HG02678 (cell line): Measurements from ENCODE around the gene MTRF1.

Source experiments
- ATAC-seq: cut with Tn5 transposase; IDR thresholded peaks from one replicate; pipeline ENCODE4 v1.9.1; 2021; ENCODE audit warnings: mild to moderate bottlenecking, moderate library complexity; ENCODE audit not compliant: unreplicated experiment

The MTRF1 gene, protein sequence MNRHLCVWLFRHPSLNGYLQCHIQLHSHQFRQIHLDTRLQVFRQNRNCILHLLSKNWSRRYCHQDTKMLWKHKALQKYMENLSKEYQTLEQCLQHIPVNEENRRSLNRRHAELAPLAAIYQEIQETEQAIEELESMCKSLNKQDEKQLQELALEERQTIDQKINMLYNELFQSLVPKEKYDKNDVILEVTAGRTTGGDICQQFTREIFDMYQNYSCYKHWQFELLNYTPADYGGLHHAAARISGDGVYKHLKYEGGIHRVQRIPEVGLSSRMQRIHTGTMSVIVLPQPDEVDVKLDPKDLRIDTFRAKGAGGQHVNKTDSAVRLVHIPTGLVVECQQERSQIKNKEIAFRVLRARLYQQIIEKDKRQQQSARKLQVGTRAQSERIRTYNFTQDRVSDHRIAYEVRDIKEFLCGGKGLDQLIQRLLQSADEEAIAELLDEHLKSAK

DNA sequence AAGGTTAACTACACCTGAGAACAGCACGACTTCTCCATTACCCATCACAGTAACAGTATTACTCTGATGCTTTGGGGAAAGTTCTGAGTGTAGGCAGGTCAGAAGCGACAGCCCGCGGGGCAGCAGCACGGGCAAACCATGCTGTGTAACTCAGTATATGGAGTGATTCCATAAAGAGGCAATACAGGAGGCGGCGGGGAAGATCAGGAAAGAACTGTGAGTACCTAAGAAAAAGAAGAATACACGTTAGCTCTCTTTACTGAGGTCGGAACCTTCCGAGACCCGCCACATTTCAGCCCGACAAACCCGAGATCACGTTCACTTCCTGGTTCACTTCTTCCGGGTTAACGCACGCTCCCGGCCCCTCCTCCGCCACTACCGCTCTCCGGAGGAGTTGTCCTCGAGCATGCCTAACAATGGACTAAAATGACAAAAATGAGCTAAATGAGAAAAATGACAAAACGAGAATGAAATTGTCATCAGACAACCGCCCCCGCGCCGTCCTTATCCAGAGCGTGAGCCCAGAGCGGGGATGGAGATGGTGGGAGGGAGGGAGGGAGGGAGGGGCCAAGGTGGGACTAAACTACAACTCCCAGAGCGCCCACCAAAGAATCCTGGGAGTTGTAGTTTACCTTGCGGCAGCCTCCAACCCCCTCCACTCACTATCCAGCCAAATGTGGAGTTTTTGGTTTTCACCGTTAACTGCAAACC, at the start of gene MTRF1:
Gene MTRF1, minus strand, starts transcription at position 316 of the 711 bp plus-strand sequence. CDS start 2,669 bp downstream, outside the sequence.
- ATAC-seq: peak; percentile 95

DNA sequence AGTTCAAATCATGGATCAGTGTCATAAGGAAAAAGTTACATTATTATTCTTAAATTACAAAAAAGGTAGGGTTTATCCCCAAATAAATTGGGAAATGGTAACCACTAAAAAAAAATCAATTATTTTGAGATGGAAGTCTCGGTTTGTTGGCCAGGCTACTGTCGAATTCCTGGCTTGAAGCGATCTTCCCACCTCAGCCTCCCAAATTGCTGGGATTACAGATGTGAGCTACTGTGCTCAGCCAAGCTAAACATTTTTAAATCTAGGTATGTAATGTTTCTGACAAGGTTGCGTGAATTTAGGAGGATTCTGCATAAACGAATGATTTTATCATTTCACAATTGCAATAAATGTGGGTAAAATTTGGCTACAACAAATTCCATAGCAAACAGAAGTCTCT, 49.7 kb upstream of the MTRF1 start:
- ATAC-seq: no peak

DNA sequence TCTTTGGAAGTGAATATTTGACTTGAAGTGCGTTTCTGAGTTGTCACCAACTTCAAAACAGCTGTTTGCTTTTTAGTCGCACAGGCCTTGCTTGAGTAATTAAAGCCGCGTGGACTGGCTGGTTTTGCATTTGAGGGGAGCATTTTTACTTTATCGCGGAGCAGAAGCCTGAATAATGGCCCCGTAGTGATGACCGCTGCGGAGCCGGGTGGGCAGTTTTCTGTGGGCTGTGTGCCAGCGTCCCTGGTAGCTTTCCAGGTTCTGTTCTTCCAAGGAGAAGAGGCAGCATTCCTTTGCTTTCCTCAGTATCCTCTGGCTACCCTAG, 48.8 kb upstream of the MTRF1 start:
- no peak for ATAC-seq

DNA sequence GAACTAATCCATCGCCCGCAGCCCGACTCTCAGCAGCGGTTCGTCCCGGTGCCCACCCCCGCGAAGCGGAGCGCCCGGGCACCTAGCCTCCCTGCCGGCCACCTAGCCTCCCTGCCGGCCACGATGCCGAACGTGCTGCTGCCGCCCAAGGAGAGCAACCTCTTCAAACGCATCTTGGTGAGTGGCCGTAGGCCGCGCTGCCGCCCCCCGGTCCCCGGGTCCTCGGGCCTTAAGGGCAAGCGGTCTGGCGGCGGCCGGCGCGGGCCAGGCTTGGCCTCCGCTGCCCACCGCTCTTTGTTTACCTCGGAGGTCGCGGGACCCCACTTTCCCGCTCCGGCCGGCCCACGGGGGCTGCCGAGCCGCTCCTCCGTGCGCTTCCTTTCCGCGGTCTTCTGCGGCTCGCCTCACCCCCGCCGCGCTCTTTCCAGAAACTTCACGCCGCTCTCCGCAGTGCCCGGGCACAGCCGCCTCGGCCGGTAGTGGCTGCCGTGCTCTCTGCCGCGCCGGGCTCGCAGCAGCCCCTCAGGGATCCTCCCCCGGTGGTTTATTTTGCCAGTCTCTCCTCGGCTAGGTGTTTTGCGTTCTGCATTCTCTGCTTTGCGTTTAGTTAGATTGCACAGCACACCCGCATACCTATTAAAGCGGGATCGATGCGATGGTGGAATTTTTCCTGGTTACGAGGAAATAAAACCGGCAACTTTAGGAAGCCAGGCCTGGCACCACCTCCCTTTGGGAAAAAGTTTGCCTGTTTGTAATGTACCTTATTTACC, 48.2 kb upstream of the MTRF1 start:
- peak; percentile 59 for ATAC-seq

DNA sequence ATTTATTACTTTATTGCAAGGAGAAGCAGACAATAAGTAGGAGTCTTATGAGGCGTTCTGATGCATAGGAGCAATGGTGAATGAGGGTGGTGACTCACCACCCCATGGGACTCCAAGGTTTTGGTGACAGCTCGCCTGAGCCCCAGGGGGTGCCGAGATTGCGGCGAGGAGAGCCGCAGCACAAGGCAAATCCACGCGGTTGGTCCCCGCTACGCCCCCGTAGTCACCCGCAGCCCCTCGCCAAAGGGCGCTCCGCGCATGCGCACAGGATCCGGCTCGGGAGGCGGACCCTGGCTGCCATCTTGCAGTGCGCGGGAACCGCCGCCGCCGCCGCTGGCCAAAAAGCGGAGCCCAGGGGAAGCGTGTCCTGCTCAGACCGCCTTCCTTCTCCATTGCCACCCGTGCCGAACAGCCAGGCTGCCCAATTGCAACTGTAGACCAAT, 47.6 kb upstream of the MTRF1 start, which contains the start of gene NAA16:
Gene NAA16, plus strand, starts transcription at position 305 of the 443 bp plus-strand sequence. CDS start 262 bp downstream, outside the sequence.
- ATAC-seq: peak; percentile 69

DNA sequence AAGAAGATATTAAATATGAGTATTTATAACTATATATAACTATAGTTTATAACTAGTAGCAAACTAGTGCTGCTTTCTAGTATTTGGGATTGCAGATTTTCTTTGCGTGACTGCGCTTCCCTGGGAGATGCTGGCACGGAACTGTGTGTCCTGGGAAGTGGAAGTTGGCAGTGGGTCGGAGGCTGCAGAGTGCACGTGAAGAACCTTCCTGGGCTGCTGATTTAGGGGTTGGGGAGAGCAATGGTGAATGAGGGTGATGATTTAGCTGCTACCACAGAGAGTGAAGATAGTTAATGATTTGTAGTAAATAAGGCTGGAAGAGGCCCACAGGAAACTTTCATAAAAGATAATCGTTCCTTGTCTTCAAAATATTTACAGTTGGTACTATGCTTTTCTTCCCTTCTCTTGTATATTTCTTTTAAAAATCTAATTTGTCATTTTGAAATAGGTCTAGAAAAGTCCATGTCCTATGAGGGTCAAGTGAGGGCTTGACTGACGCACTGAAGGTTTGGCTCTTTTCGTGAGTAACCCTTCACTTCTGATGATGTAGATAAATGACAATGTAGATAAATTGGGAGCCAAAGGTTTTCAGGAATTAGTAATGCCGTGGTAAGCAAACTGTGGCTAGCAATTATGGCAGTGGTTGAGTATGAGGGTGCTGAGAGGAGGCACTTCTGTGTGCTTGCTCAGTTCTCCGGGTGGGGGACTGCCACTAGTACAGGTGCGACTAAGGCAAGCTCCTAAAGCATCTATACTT, 44.7 kb upstream of the MTRF1 start:
- no peak for ATAC-seq

DNA sequence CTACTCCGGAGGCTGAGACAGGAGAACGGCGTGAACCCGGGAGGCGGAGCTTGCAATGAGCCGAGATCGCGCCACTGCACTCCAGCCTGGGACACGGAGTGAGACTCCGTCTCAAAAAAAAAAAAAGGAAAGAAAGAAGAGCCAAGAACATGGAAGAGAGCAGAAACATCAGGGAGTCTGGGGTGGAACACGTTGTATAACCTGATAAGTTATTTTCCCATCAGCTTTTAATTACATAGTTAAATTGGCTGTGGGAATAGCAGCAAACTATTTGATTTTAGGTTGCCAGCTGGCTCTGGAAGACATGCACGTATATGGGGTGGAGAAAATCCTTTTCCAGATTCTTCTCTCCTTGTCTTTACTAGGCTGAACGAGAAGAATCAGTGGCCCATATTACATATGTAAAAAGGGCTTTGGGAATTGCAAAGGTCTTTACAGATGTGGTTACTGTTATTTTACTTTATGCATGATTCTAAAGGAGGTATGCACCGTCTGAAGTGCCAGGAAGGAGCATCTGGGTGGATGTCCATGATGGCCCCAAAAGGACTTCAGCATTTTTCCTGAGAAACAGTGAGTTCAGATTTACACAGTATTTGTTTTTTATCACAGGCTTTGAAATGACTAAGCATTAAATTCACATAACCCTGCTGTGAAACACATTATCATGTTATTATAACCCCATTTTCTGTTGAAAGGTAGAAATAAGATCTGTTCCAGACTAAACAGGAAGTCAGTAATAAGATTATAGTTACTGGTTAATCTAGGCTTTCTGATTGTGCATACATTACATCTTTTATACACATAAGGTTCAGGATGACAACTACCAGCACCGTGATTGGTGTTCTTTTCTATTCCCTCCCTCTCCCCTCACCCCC, 43.1 kb upstream of the MTRF1 start:
- no peak for ATAC-seq

DNA sequence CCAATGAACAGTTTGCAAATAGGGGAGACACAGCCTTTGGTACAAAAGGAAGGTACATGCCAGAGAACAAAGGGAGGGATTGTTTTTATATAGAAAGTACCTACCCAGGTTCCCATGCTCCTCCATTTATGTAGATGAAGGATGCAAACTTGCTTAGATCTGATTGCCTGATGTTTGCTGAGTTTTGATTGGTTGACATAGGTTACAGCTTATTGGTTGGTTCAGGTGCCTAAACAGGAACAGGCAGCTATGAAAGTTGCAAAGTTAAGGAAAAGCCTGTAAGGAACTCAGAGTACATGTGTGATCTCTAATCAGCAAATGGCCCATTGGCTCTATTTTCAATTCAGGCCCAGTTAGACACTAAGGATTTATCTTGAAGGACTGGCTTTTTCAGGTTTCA, 41.2 kb upstream of the MTRF1 start:
- ATAC-seq: no peak

DNA sequence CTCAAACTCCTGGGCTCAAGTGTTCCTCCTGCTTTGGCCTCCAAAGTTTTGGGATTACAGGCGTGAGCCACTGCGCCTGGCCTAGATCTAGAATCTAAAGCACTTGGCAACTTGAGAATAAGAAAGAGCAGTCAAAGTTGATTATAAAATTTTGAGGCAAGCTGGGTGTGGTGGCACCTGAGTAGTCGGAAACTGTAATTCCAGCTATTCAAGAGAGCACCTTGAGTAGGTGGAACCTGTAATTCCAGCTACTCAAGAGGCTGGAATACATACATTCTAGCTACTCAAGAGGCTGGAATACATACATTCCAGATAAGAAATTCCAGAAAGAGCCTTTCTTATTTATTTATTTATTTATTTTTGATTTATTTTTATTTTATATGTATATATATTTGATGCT, 39.4 kb upstream of the MTRF1 start:
- ATAC-seq: no peak

DNA sequence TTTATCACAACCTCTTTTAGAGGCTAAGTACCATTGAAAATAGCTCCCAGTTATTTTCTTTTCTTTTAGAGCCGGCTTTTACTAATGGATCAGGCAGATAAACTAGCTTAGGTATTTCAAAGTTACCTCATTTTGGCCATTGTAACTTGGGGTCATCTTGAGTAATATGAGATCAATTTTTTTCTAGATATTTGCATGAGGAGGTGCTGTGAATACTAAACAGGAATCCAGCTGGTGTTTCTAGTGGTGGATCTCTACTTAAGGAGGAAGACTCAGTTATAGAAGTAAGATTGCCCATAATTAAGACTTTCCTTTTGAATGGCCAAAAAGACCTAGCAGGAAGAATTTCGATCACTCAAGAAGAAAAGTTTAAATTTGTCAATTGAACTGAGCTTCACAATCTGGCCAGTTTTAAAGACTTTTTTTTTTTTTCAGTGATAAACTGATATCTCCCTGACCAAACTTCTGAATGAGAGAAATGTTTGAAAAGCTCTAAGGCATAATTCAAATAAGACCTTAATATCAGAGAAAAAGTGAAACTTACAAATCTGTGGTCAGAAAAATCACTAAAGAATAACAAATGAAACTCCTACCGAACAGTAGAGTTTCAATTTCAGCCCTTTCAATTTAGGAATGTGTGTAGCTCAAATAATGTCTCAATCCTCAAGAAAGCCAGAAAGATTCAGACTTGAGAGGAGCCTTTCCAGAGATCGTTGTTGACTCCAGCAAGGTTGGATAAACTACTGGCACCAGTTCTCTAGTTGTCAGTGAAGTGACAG, 36.1 kb upstream of the MTRF1 start:
- no peak for ATAC-seq

DNA sequence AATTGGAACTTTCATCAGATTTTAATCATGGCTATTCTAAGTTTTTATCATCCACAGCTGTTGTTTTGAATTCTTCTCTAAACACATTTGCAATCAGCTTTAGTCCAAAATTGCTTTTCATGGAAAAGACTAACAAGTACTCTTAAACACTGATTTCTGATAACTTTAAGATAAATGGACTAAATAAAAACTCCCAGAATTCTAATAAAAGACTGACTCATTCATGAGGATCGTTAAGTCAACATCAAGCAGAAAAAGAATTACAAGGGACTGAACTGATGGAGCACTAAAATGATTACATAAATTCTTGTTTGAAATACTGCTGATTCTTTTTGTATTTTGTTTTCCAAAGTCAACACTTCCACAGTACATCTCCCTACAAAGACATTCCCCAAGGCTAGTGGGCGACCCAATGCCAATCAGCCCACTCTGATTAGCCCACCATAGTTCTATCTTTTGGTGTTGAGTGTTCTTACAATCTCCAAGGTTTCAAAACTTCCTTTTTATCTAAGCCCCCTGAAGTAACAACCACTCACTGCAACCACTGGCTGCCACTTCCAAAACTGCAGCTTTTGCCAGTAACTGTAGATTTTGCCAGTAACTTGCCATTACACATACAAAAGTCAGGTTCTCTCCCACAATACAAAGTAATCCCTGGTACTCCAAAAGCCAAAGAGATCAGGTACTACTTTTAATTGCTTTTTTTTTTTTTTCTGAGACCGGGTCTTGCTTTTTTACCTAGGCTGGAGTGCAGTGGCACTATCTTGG, 33.7 kb upstream of the MTRF1 start:
- ATAC-seq: no peak

DNA sequence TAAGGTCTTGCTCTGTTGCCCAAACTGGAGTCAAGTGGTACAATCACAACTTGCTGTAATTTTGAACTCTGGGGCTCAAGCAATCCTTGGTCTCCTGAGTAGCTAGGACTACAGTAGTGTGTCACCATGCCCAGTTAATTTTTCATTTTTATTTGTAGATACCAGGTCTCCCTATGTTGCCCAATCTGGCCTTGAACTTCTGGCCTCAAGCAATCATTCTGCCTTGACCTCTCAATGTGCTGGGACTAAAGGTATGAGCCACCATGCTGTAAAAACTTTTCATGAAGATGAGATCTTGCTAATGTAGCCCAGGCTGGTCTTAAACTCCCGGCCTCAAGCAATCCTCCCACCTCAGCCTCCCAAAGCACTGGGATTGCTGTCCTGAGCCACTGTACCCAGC, 32.6 kb upstream of the MTRF1 start:
- ATAC-seq: no peak

DNA sequence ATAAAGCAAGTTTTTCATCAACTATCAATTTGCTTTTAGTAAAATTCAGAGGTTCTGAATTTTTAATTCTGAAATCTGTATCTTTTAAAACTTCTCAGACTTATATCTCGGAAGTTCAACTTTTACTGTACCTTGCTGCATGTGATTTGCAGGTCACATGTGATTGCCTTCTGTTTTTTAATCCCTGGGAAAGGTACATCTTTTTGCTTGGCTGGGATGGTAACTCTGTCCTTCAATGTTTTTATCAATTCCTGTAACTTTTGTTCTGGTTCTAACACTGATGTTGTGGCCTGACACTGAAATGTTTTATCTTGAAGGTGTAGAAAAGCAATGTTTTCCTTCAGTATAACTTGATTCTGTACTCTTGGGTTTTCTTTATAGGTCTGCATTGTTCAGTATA, 31.5 kb upstream of the MTRF1 start:
- ATAC-seq: no peak

DNA sequence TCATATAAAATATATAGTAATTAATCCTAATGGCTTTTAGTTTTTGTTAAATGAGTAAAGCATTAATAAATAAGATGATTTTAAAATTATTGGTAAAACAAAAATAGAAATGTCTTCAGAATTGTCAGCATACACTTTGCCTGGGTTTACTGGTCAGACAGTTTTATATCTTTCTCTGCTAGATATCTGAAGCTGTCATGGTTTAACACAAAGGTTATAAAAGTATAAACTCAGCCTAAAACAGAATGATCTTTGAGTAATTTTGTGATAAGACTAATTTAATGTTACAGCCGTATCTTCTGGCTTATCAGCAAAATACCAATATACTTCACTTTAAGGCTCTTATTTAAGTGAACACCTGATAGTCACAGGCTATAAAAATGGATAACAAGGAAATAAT, 29.9 kb upstream of the MTRF1 start:
- ATAC-seq: no peak

DNA sequence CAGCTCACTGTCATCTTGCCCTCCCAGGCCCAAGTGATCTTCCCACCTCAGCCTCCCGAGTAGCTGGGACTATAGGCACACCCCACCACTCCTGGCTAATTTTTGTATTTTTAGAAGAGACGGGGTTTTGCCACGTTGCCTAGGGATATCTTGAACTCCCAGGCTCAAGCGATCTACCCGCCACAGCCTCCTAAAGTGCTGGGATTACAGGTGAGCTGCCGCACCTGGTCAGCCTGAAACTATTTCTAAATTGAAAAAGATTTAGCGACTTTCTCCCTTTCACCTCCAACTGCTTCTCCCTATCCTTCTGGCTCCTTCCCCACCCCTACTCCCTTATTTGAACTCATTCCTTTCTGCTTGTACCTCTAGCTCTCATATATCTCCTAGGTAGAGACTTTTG, 27.9 kb upstream of the MTRF1 start:
- no peak for ATAC-seq

DNA sequence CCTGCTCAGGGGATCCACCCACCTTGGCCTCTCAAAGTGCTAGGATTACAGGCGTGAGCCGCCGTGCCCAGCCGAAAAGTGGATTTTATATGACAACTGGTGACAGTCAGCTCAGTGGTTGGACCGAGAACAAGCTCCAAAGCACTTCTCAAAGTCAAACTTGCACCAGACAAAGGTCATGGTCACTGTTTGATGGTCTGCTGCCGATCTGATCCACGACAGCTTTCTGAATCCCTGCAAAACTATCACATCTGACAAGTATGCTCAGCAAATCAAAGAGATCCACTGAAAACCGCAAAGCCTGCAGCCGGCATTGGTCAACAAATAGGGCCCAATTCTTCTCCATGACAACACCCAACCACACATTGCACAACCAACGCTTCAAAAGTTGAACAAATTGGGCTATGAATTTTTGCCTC, 26.1 kb upstream of the MTRF1 start:
- no peak for ATAC-seq

DNA sequence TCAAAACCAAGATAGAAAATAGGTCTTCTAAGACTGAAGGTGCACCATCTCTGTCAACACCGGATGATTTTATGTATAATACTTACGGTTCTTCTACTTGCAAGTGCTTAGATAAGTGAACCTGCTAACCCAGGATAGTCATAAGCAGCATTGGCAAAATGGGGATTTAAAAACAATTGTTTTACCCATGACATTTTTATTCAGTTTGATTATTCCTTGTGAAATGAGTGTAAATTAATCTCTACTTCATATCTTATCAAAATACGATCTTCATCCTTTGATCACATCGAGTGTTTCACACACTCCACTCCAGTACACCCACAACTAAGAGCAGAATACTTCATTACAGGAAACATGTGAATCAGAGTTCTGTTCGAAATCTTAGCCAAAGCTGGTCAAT, 23.0 kb upstream of the MTRF1 start:
- no peak for ATAC-seq
